NAMALWA (cell line): Measurements from ENCODE around the gene INVS.
A peak's percentile ranks its signal among the peaks of the same experiment; 100 is the strongest.

Experiments
- DNase-seq: peaks from one replicate; pipeline ENCODE4 v3.0.0-alpha.2; 2015; ENCODE audit warnings: low spot score

Gene INVS

GRCh38 chr9:100281676-100282387 is 182.8 kb downstream of the INVS start:
- DNase-seq, result no peak

- no peak for DNase-seq
These were observed 183.3 kb downstream of the INVS start for GRCh38 chr9:100282388-100282719.

- no peak for DNase-seq
These were observed 185.2 kb downstream of the INVS start for GRCh38 chr9:100284247-100284646.

GRCh38 chr9:100285080-100285479 is 186.0 kb downstream of the INVS start:
- no peak for DNase-seq

GRCh38 chr9:100285601-100286000 is 186.6 kb downstream of the INVS start:
- no peak for DNase-seq

GRCh38 chr9:100286257-100286656 is 187.2 kb downstream of the INVS start:
- DNase-seq, result no peak

- DNase-seq, result no peak
These were observed 188.1 kb downstream of the INVS start for GRCh38 chr9:100287186-100287585.

GRCh38 chr9:100290714-100291113 is 191.7 kb downstream of the INVS start:
- no peak for DNase-seq

- DNase-seq, result no peak
These were observed 193.4 kb downstream of the INVS start for GRCh38 chr9:100292414-100292813.

- DNase-seq, result no peak
These were observed 195.3 kb downstream of the INVS start for GRCh38 chr9:100294341-100294740.

GRCh38 chr9:100294806-100295205 is 195.8 kb downstream of the INVS start:
- no peak for DNase-seq

- no peak for DNase-seq
These were observed 196.2 kb downstream of the INVS start for GRCh38 chr9:100295240-100295639.

GRCh38 chr9:100296407-100296806 is 197.4 kb downstream of the INVS start:
- DNase-seq, result no peak

- no peak for DNase-seq
These were observed 199.3 kb downstream of the INVS start for GRCh38 chr9:100298378-100298777.

- no peak for DNase-seq
These were observed 204.7 kb downstream of the INVS start for GRCh38 chr9:100303747-100304146.

GRCh38 chr9:100306283-100306682 is 207.2 kb downstream of the INVS start:
- DNase-seq, result no peak

GRCh38 chr9:100307080-100307479 is 208.0 kb downstream of the INVS start:
- no peak for DNase-seq

- DNase-seq, result no peak
These were observed 210.0 kb downstream of the INVS start for GRCh38 chr9:100308965-100309564.

- no peak for DNase-seq
These were observed 210.9 kb downstream of the INVS start for GRCh38 chr9:100309992-100310391.

GRCh38 chr9:100315561-100315960 is 216.5 kb downstream of the INVS start:
- DNase-seq, result no peak

- no peak for DNase-seq
These were observed 218.7 kb downstream of the INVS start for GRCh38 chr9:100317706-100318105.

- DNase-seq, result peak; percentile 71
These were observed 224.0 kb downstream of the INVS start for GRCh38 chr9:100322954-100323536.

GRCh38 chr9:100324594-100325200 is 225.7 kb downstream of the INVS start:
- peak; percentile 53 for DNase-seq
